Activated CD4-positive, alpha-beta T cell treated with anti-CD3 and anti-CD28 coated beads, Interleukin-2, amount 10 ng/mL, durations not matched to agents 7 days and 5 days (primary cell): ENCODE results near the gene BCORL1. TPM values are rescaled to one million over a fixed set of nuclear protein-coding genes. Genes with fewer than 3 reads are reported as not detected.

Experiments used
- CTCF ChIA-PET: fragments of 350-600 bp; sonication (Branson Sonifier 250); formaldehyde crosslinking; loops from one replicate; lab custom pipeline; 2021; ENCODE audit warnings: antibody characterized with exemption; lab: Charles Lee
- POLR2A ChIA-PET: fragments of 350-600 bp; sonication (Branson Sonifier 250); formaldehyde crosslinking; loops from one replicate; lab custom pipeline; 2021; ENCODE audit warnings: antibody characterized with exemption; lab: Charles Lee
- DNase-seq: peaks from one replicate; pipeline ENCODE4 v3.0.0-alpha.2; 2020
- H3K27ac Mint-ChIP-seq: one replicate; pipeline ENCODE4 v1.8.0; 2021; ENCODE audit warnings: mild to moderate bottlenecking, moderate library complexity, mixed read lengths
- H3K27me3 Mint-ChIP-seq: one replicate; pipeline ENCODE4 v1.8.0; 2021; ENCODE audit warnings: mixed read lengths
- H3K36me3 Mint-ChIP-seq: one replicate; pipeline ENCODE4 v1.8.0; 2021; ENCODE audit warnings: low read depth, mixed read lengths
- H3K4me1 Mint-ChIP-seq: one replicate; pipeline ENCODE4 v1.8.0; 2021; ENCODE audit warnings: mixed read lengths
- H3K4me3 Mint-ChIP-seq: one replicate; pipeline ENCODE4 v1.8.0; 2021; ENCODE audit warnings: mild to moderate bottlenecking, moderate library complexity, mixed read lengths
- H3K9me3 Mint-ChIP-seq: one replicate; pipeline ENCODE4 v1.8.0; 2021; ENCODE audit warnings: mixed read lengths
- total RNA-seq, 2 experiments: library from RNA; stranded (reverse); gene quantifications; one replicate each; pipeline ENCODE4 v1.2.3, GENCODE V29; 2021

BCORL1 gene
- total RNA-seq, 2 experiments from 2014 or later: 4.0 to 4.5 TPM

- DNase-seq: no peak
- POLR2A ChIA-PET: no interaction called here
- no peaks in the 10 kb centered on the region for H3K27me3 Mint-ChIP-seq
- H3K4me3 Mint-ChIP-seq: peak overlapping the region; percentile 55
- CTCF ChIA-PET: interaction anchor here (0.6 to 4.0 kb wide), 12 partner anchors 13 to 114 kb away, joined by 3 to 29 read pairs (median 6); partner anchors contain the start of gene AIFM1
- H3K9me3 Mint-ChIP-seq: no peaks in the 10 kb centered on the region
- peaks cover 28% of the 10 kb centered on the region for H3K36me3 Mint-ChIP-seq
- H3K27ac Mint-ChIP-seq: peak overlapping the region; percentile 84
- peaks cover 56% of the 10 kb centered on the region for H3K4me1 Mint-ChIP-seq
These were observed 98.4 kb downstream of the BCORL1 start for GRCh38 chrX:130080791-130081367.

- H3K4me3 Mint-ChIP-seq: peak overlapping the region; percentile 68
- DNase-seq: no peak
- H3K27ac Mint-ChIP-seq: peak overlapping the region; percentile 87
- H3K4me1 Mint-ChIP-seq: peaks cover 59% of the 10 kb centered on the region
- ChIA-PET CTCF (interaction anchor here (1.0 to 4.0 kb wide), 7 partner anchors 13 to 113 kb away, joined by 3 to 29 read pairs (median 9); partner anchors contain the start of gene AIFM1), POLR2A (no interaction called here)
- H3K27me3 Mint-ChIP-seq: no peaks in the 10 kb centered on the region
- peaks cover 35% of the 10 kb centered on the region for H3K36me3 Mint-ChIP-seq
- no peaks in the 10 kb centered on the region for H3K9me3 Mint-ChIP-seq
These were observed 99.1 kb downstream of the BCORL1 start for GRCh38 chrX:130081421-130082045.

GRCh38 chrX:130082244-130083106, 100.0 kb downstream of the BCORL1 start:
- peak; percentile 88 for DNase-seq
- ChIA-PET CTCF (interaction anchor here (1.0 to 4.0 kb wide), 6 partner anchors 14 to 110 kb away, joined by 3 to 29 read pairs (median 7); partner anchors contain the start of gene AIFM1), POLR2A (no interaction called here)
- Mint-ChIP-seq H3K9me3 (no peaks in the 10 kb centered on the region), H3K4me3 (peak overlapping the region; percentile 68), H3K4me1 (peaks cover 64% of the 10 kb centered on the region), H3K36me3 (peaks cover 36% of the 10 kb centered on the region), H3K27ac (peak overlapping the region; percentile 87), H3K27me3 (no peaks in the 10 kb centered on the region)

- no peak for DNase-seq
- CTCF ChIA-PET: interaction anchor here (1.0 to 2.1 kb wide), 3 partner anchors 37 to 82 kb away, joined by 3 to 10 read pairs (median 4); partner anchors contain the start of gene AIFM1
- H3K4me3 Mint-ChIP-seq: peak overlapping the region; percentile 78
- H3K27ac Mint-ChIP-seq: peak overlapping the region; percentile 94
- POLR2A ChIA-PET: no interaction called here
- H3K4me1 Mint-ChIP-seq: peaks cover 70% of the 10 kb centered on the region
- no peaks in the 10 kb centered on the region for H3K27me3 Mint-ChIP-seq
- H3K36me3 Mint-ChIP-seq: peaks cover 39% of the 10 kb centered on the region
- no peaks in the 10 kb centered on the region for H3K9me3 Mint-ChIP-seq
These were observed 100.7 kb downstream of the BCORL1 start for GRCh38 chrX:130083107-130083490.

GRCh38 chrX:130083656-130084382, 101.4 kb downstream of the BCORL1 start:
- Mint-ChIP-seq H3K4me3 (peak overlapping the region; percentile 78), H3K36me3 (peaks cover 39% of the 10 kb centered on the region), H3K27me3 (no peaks in the 10 kb centered on the region), H3K27ac (peak overlapping the region; percentile 94), H3K4me1 (peaks cover 76% of the 10 kb centered on the region), H3K9me3 (no peaks in the 10 kb centered on the region)
- ChIA-PET CTCF (interaction anchor here (0.7 to 2.1 kb wide), 4 partner anchors 23 to 109 kb away, joined by 3 to 10 read pairs (median 5); no protein-coding TSS in a partner anchor), POLR2A (no interaction called here)
- no peak for DNase-seq

GRCh38 chrX:130084631-130085237, 102.3 kb downstream of the BCORL1 start:
- Mint-ChIP-seq H3K36me3 (peaks cover 40% of the 10 kb centered on the region), H3K9me3 (no peaks in the 10 kb centered on the region), H3K4me3 (peak overlapping the region; percentile 78), H3K4me1 (peaks cover 79% of the 10 kb centered on the region), H3K27me3 (no peaks in the 10 kb centered on the region), H3K27ac (peak overlapping the region; percentile 94)
- ChIA-PET CTCF (interaction anchor here (0.7 to 1.8 kb wide), 7 partner anchors 11 to 110 kb away, joined by 3 to 7 read pairs (median 3); no protein-coding TSS in a partner anchor), POLR2A (no interaction called here)
- DNase-seq: peak; percentile 15

- Mint-ChIP-seq H3K4me3 (peak overlapping the region; percentile 78), H3K27ac (peak overlapping the region; percentile 94), H3K36me3 (peaks cover 39% of the 10 kb centered on the region), H3K4me1 (peaks cover 77% of the 10 kb centered on the region), H3K9me3 (no peaks in the 10 kb centered on the region), H3K27me3 (no peaks in the 10 kb centered on the region)
- ChIA-PET POLR2A (interaction anchor here (0.7 kb wide), 1 partner anchor 109 kb away, joined by 3 read pairs; no protein-coding TSS in a partner anchor), CTCF (interaction anchor here (0.6 to 2.5 kb wide), 9 partner anchors 10 to 1680 kb away, joined by 3 to 8 read pairs (median 4); no protein-coding TSS in a partner anchor)
- no peak for DNase-seq
These were observed 103.4 kb downstream of the BCORL1 start for GRCh38 chrX:130085551-130086446.

GRCh38 chrX:130086447-130087206, 104.2 kb downstream of the BCORL1 start:
- Mint-ChIP-seq H3K36me3 (peaks cover 36% of the 10 kb centered on the region), H3K4me1 (peaks cover 73% of the 10 kb centered on the region), H3K9me3 (no peaks in the 10 kb centered on the region), H3K27me3 (no peaks in the 10 kb centered on the region), H3K4me3 (peak overlapping the region; percentile 78), H3K27ac (peak overlapping the region; percentile 94)
- peak; percentile 85 for DNase-seq
- CTCF ChIA-PET: interaction anchor here (0.6 to 2.5 kb wide), 9 partner anchors 22 to 1679 kb away, joined by 3 to 8 read pairs (median 4); no protein-coding TSS in a partner anchor
- POLR2A ChIA-PET: interaction anchor here (0.7 kb wide), 1 partner anchor 109 kb away, joined by 3 read pairs; no protein-coding TSS in a partner anchor

- no peaks in the 10 kb centered on the region for H3K9me3 Mint-ChIP-seq
- ChIA-PET CTCF (interaction anchor here (1.0 kb wide), 1 partner anchor 30 kb away, joined by 3 read pairs; no protein-coding TSS in a partner anchor), POLR2A (no interaction called here)
- H3K4me1 Mint-ChIP-seq: peaks cover 69% of the 10 kb centered on the region
- DNase-seq: no peak
- peaks cover 28% of the 10 kb centered on the region for H3K36me3 Mint-ChIP-seq
- H3K4me3 Mint-ChIP-seq: peak overlapping the region; percentile 43
- no peaks in the 10 kb centered on the region for H3K27me3 Mint-ChIP-seq
- peak overlapping the region; percentile 89 for H3K27ac Mint-ChIP-seq
These were observed 107.9 kb downstream of the BCORL1 start for GRCh38 chrX:130090364-130090763.

- H3K4me1 Mint-ChIP-seq: peaks cover 66% of the 10 kb centered on the region
- peak overlapping the region; percentile 95 for H3K27ac Mint-ChIP-seq
- H3K27me3 Mint-ChIP-seq: no peaks in the 10 kb centered on the region
- POLR2A ChIA-PET: no interaction called here
- DNase-seq: peak; percentile 92
- peaks cover 14% of the 10 kb centered on the region for H3K36me3 Mint-ChIP-seq
- peak overlapping the region; percentile 82 for H3K4me3 Mint-ChIP-seq
- no peaks in the 10 kb centered on the region for H3K9me3 Mint-ChIP-seq
- CTCF ChIA-PET: interaction anchor here (0.5 kb wide), 1 partner anchor 40 kb away, joined by 3 read pairs; no protein-coding TSS in a partner anchor
These were observed 109.6 kb downstream of the BCORL1 start for GRCh38 chrX:130091980-130092522.
